ENCODE data around the gene COLEC11.
"Not testable (repeated sequence)": the region's sequence is repeated elsewhere in the genome, so short reads cannot be mapped to it uniquely, and the experiment has no call there.

The COLEC11 gene

DNA sequence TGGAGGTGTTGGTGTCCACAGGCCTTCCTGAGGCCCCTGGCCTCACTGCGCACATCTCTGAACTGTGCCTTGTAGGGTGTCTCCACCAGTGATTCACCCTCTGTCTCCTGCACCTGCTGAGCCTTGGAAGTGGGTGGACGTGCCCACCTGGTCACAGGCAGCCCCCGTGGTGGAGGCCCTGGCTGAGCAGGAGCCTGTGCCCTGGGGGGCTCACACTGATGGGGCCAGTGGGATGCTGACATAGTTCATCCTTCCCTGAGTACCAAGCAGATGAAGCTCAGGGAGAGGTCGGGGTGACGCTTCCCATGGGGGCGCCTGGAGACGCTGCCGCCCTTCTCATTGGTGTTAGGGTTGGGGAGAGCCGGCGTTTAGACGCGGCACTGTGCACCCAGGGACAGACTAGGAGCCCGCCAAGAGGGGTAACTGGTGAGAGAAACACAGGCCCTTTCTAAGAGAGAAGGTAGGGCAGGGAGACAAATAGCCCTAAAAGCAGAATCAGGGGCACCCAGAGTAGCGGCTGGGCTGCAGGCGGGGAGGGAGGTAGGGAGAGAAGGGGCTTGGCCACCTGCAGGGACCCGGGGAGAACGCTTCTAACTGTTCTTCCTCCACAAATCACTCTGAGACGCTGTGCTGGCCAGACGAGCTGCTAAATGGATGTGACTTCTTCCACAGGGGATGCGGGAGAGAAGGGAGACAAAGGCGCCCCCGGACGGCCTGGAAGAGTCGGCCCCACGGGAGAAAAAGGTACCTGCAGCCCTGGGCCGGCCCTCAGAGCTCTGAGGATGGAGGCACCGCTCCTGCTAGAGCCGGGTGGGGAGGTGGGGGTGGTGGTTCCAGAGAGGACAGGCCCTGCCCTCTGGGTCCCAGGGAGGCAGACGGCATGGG lies 18.0 kb downstream of the COLEC11 start:
- Histone ChIP-seq H3K79me2 (ENCODE audit: insufficient read depth, low read length) (no peaks in the 10 kb centered on the region), H3K9me3 (ENCODE audit: low read length) (no peaks in the 10 kb centered on the region), H3K27ac (ENCODE audit: low read depth, low read length, poor library complexity, severe bottlenecking) (no peak overlapping the region), H4K20me1 (ENCODE audit: insufficient read depth, low read length) (no peaks in the 10 kb centered on the region), H3F3A (ENCODE audit: insufficient read depth, low read length) (no peaks in the 10 kb centered on the region; the same call in 1 of the 2 replicates), H3K36me3 (ENCODE audit: insufficient read depth, low read length) (no peaks in the 10 kb centered on the region), H2AFZ (ENCODE audit: low read length) (no peak overlapping the region), H3K4me2 (ENCODE audit: low read length) (no peak overlapping the region), H3K9me2 (ENCODE audit: low read depth, low read length) (no peaks in the 10 kb centered on the region), H3K4me1 (ENCODE audit: insufficient read depth, low read length, severe bottlenecking) (peaks cover 44% of the 10 kb centered on the region), H3K9ac (ENCODE audit: low read length) (no peak overlapping the region), H3K27me3 (ENCODE audit: insufficient read depth, low read length) (no peaks in the 10 kb centered on the region), H3K4me3 (ENCODE audit: low read depth, low read length, poor library complexity, severe bottlenecking) (no peak overlapping the region)
- TF ChIP-seq EZH2 (IDR thresholded peaks at IDR 0.05; ENCODE audit: borderline replicate concordance, low read length) = no peak
- TF ChIP-seq, protein P1, sequence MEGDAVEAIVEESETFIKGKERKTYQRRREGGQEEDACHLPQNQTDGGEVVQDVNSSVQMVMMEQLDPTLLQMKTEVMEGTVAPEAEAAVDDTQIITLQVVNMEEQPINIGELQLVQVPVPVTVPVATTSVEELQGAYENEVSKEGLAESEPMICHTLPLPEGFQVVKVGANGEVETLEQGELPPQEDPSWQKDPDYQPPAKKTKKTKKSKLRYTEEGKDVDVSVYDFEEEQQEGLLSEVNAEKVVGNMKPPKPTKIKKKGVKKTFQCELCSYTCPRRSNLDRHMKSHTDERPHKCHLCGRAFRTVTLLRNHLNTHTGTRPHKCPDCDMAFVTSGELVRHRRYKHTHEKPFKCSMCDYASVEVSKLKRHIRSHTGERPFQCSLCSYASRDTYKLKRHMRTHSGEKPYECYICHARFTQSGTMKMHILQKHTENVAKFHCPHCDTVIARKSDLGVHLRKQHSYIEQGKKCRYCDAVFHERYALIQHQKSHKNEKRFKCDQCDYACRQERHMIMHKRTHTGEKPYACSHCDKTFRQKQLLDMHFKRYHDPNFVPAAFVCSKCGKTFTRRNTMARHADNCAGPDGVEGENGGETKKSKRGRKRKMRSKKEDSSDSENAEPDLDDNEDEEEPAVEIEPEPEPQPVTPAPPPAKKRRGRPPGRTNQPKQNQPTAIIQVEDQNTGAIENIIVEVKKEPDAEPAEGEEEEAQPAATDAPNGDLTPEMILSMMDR (IDR thresholded peaks at IDR 0.05; ENCODE audit: low read length) = no peak

DNA sequence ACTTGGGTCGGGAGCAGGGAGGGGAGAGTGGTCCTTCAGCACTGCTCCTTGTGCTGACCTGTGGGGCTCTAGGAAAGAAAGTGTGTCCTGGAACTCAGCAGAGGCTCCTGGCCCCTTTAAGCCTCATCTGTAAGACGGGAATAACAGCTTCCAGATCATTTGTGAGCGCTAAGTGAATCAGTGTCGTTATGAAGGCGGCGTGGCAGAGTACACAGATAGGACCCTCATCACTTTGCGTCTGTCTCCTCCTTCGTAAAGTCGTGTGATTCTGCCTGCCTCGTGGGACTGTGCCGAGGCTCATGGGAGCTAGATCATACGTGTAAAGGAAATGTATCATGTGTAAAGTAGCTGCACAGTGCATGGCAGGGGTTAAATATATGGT lies 18.6 kb downstream of the COLEC11 start:
- H3K4me3 ChIP-seq (ENCODE audit: low read depth, low read length, poor library complexity, severe bottlenecking) = no peak overlapping the region
- H3K4me1 ChIP-seq (ENCODE audit: insufficient read depth, low read length, severe bottlenecking) = peaks cover 38% of the 10 kb centered on the region
- no peak overlapping the region for H3K9ac ChIP-seq (ENCODE audit: low read length)
- no peak overlapping the region for H2AFZ ChIP-seq (ENCODE audit: low read length)
- no peak overlapping the region for H3K27ac ChIP-seq (ENCODE audit: low read depth, low read length, poor library complexity, severe bottlenecking)
- H3K9me3 ChIP-seq (ENCODE audit: low read length) = no peaks in the 10 kb centered on the region
- no peaks in the 10 kb centered on the region for H3K79me2 ChIP-seq (ENCODE audit: insufficient read depth, low read length)
- no peaks in the 10 kb centered on the region for H3K36me3 ChIP-seq (ENCODE audit: insufficient read depth, low read length)
- H3K9me2 ChIP-seq (ENCODE audit: low read depth, low read length) = no peaks in the 10 kb centered on the region
- H4K20me1 ChIP-seq (ENCODE audit: insufficient read depth, low read length) = no peaks in the 10 kb centered on the region
- TF ChIP-seq, protein P1 (IDR thresholded peaks at IDR 0.05; ENCODE audit: low read length) = no peak
- no peak for TF ChIP-seq EZH2 (IDR thresholded peaks at IDR 0.05; ENCODE audit: borderline replicate concordance, low read length)
- no peak overlapping the region for H3K4me2 ChIP-seq (ENCODE audit: low read length)
- H3K27me3 ChIP-seq (ENCODE audit: insufficient read depth, low read length) = no peaks in the 10 kb centered on the region
- H3F3A ChIP-seq (ENCODE audit: insufficient read depth, low read length) = no peaks in the 10 kb centered on the region; the same call in 1 of the 2 replicates

DNA sequence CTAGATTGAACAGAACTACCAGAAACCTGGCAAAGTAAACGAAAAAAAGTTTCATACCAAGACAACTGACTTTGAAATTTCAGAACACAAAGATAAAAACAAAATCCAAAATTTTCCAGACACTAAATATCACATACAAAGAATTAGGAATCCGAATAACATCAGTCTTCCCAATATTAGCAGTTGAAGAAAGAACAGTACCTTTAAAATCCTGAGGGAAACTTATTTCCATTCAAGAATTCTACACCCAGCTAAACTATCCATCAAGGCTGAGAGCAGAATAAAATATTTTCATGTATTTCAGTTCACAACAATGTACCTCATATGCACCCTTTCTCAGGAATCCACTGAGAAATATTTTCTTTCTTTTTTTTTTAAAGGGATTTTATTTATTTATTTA lies 19.8 kb downstream of the COLEC11 start:
- H3F3A ChIP-seq (ENCODE audit: insufficient read depth, low read length); H3K9me2 ChIP-seq (ENCODE audit: low read depth, low read length); H2AFZ ChIP-seq (ENCODE audit: low read length); H3K4me2 ChIP-seq (ENCODE audit: low read length); H3K79me2 ChIP-seq (ENCODE audit: insufficient read depth, low read length); H3K9me3 ChIP-seq (ENCODE audit: low read length); H3K27ac ChIP-seq (ENCODE audit: low read depth, low read length, poor library complexity, severe bottlenecking); H3K36me3 ChIP-seq (ENCODE audit: insufficient read depth, low read length); H3K4me3 ChIP-seq (ENCODE audit: low read depth, low read length, poor library complexity, severe bottlenecking); H3K27me3 ChIP-seq (ENCODE audit: insufficient read depth, low read length); H3K9ac ChIP-seq (ENCODE audit: low read length); H4K20me1 ChIP-seq (ENCODE audit: insufficient read depth, low read length): not testable (repeated sequence)
- H3K4me1 ChIP-seq (ENCODE audit: insufficient read depth, low read length, severe bottlenecking) = peaks cover 26% of the 10 kb centered on the region

DNA sequence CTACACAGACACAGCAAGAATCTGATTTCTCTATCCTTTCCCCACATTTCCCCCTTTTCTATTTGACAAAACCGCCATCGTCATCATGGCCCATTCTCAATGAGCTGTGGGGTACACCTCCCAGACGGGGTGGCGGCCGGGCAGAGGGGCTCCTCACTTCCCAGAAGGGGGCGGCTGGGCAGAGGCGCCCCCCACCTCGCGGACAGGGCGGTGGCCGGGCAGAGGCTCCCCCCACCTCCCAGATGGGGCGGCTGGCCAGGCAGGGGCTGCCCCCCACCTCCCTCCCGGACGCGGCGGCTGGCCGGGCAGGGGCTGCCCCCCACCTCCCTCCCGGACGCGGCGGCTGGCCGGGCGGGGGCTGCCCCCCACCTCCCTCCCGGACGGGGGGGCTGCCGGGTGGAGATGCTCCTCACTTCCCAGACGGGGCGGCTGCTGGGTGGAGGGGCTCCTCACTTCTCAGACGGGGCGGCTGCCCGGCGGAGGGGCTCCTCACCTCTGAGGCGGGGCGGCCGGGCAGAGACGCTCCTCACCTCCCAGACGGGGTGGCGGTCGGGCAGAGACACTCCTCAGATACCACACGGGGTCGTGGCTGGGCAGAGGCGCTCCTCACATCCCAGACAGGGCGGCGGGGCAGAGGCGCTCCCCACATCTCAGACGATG lies 20.8 kb downstream of the COLEC11 start:
- H3K27ac ChIP-seq (ENCODE audit: low read depth, low read length, poor library complexity, severe bottlenecking); H4K20me1 ChIP-seq (ENCODE audit: insufficient read depth, low read length); H2AFZ ChIP-seq (ENCODE audit: low read length); H3K9me2 ChIP-seq (ENCODE audit: low read depth, low read length); H3K4me2 ChIP-seq (ENCODE audit: low read length); H3K9me3 ChIP-seq (ENCODE audit: low read length); H3F3A ChIP-seq (ENCODE audit: insufficient read depth, low read length); H3K36me3 ChIP-seq (ENCODE audit: insufficient read depth, low read length); H3K4me3 ChIP-seq (ENCODE audit: low read depth, low read length, poor library complexity, severe bottlenecking); H3K27me3 ChIP-seq (ENCODE audit: insufficient read depth, low read length); H3K9ac ChIP-seq (ENCODE audit: low read length); H3K79me2 ChIP-seq (ENCODE audit: insufficient read depth, low read length): not testable (repeated sequence)
- H3K4me1 ChIP-seq (ENCODE audit: insufficient read depth, low read length, severe bottlenecking) = peaks cover 17% of the 10 kb centered on the region

DNA sequence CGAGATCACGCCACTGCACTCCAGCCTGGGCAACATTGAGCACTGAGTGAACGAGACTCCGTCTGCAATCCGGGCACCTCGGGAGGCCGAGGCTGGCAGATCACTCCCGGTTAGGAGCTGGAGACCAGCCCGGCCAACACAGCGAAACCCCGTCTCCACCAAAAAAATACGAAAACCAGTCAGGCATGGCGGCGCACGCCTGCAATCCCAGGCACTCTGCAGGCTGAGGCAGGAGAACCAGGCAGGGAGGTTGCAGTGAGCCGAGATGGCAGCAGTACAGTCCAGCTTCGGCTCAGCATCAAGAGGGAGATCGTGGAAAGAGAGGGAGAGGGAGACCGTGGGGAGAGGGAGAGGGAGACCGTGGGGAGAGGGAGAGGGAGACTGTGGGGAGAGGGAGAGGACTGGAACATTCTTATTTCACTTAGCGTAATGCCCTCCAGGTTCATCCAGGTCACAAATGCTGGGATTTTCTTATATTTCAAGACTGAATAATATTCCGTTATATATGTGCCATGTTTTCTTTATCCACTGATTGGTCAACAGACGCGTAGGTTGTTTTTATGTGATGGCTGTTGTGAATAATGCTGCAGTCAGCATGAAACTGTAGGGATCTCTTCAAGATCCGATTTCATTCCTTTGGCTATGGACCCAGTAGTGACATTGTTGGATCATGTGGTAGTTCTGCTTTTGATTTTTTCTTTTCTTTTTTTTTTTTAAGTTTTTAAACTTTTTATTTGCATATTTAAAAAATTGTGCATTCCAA lies 21.7 kb downstream of the COLEC11 start:
- H3K36me3 ChIP-seq (ENCODE audit: insufficient read depth, low read length); H3K79me2 ChIP-seq (ENCODE audit: insufficient read depth, low read length): not testable (repeated sequence)

More for the DNA sequence above, 21.7 kb downstream of the COLEC11 start:
- H3K27ac ChIP-seq (ENCODE audit: low read depth, low read length, poor library complexity, severe bottlenecking); H4K20me1 ChIP-seq (ENCODE audit: insufficient read depth, low read length); H3K27me3 ChIP-seq (ENCODE audit: insufficient read depth, low read length); H3F3A ChIP-seq (ENCODE audit: insufficient read depth, low read length); H2AFZ ChIP-seq (ENCODE audit: low read length); H3K4me3 ChIP-seq (ENCODE audit: low read depth, low read length, poor library complexity, severe bottlenecking); H3K9ac ChIP-seq (ENCODE audit: low read length); H3K4me1 ChIP-seq (ENCODE audit: insufficient read depth, low read length, severe bottlenecking); H3K9me3 ChIP-seq (ENCODE audit: low read length); H3K9me2 ChIP-seq (ENCODE audit: low read depth, low read length); H3K4me2 ChIP-seq (ENCODE audit: low read length): not testable (repeated sequence)

All from OCI-LY1 (cell line).